NCI-H774 (cell line): ENCODE data around the gene CMYA5.
"Not testable (repeated sequence)": the region's sequence is repeated elsewhere in the genome, so short reads cannot be mapped to it uniquely, and the experiment has no call there.

Experiments used
- DNase-seq: peaks from one replicate; lab custom pipeline; 2025; lab: John Stamatoyannopoulos, UW

Gene CMYA5

GRCh38 chr5:79746642-79747569, 57.3 kb downstream of the CMYA5 start:
- DNase-seq = no peak

GRCh38 chr5:79750611-79751510, 61.2 kb downstream of the CMYA5 start:
- no peak for DNase-seq

GRCh38 chr5:79753092-79753491, 63.5 kb downstream of the CMYA5 start:
- no peak for DNase-seq

GRCh38 chr5:79753877-79754645, 64.4 kb downstream of the CMYA5 start:
- no peak for DNase-seq

GRCh38 chr5:79754865-79755555, 65.4 kb downstream of the CMYA5 start:
- DNase-seq = no peak

GRCh38 chr5:79756076-79756475, 66.4 kb downstream of the CMYA5 start:
- no peak for DNase-seq

- DNase-seq = no peak
These were observed 69.8 kb downstream of the CMYA5 start for GRCh38 chr5:79759436-79759835.

- no peak for DNase-seq
These were observed 70.2 kb downstream of the CMYA5 start for GRCh38 chr5:79759848-79760247.

GRCh38 chr5:79762929-79763328, 73.3 kb downstream of the CMYA5 start:
- no peak for DNase-seq

GRCh38 chr5:79764147-79764546, 74.5 kb downstream of the CMYA5 start:
- DNase-seq = not testable (repeated sequence)

- DNase-seq = no peak
These were observed 81.8 kb downstream of the CMYA5 start for GRCh38 chr5:79771387-79771786.

- DNase-seq = no peak
These were observed 83.0 kb downstream of the CMYA5 start for GRCh38 chr5:79772651-79773050.

GRCh38 chr5:79773612-79774011, 84.0 kb downstream of the CMYA5 start:
- DNase-seq = no peak

- DNase-seq = no peak
These were observed 84.7 kb downstream of the CMYA5 start for GRCh38 chr5:79774171-79774854.

- DNase-seq = no peak
These were observed 85.2 kb downstream of the CMYA5 start for GRCh38 chr5:79774855-79775237.

GRCh38 chr5:79784741-79785140, 95.1 kb downstream of the CMYA5 start:
- not testable (repeated sequence) for DNase-seq

GRCh38 chr5:79785983-79786382, 96.3 kb downstream of the CMYA5 start:
- no peak for DNase-seq

- no peak for DNase-seq
These were observed 97.8 kb downstream of the CMYA5 start for GRCh38 chr5:79787448-79787847.

- DNase-seq = no peak
These were observed 102.2 kb downstream of the CMYA5 start for GRCh38 chr5:79791843-79792242.

GRCh38 chr5:79792463-79792862, 102.8 kb downstream of the CMYA5 start:
- no peak for DNase-seq

- DNase-seq = no peak
These were observed 103.7 kb downstream of the CMYA5 start for GRCh38 chr5:79793304-79793703.
